HepG2 (cell line): ENCODE data around the gene SYNDIG1.

Experiments used
- POLR2A ChIP-seq, 2 experiments: IDR thresholded peaks; 2 replicates each; pipeline ENCODE4 v1.6.1; 2011; ENCODE audit warnings: low read depth in 2 of 2, low read length in 2 of 2, mild to moderate bottlenecking in 1 of 2, moderate library complexity in 1 of 2; ENCODE audit not compliant: insufficient read depth in 1 of 2
- TAF1 ChIP-seq: sonication (generic); formaldehyde crosslinking; IDR thresholded peaks from 2 replicates; pipeline ENCODE4 v1.4.0; 2020; ENCODE audit warnings: missing genetic modification reagents
- YY1 ChIP-seq: IDR thresholded peaks from 2 replicates; pipeline ENCODE4 v1.6.1; 2011; ENCODE audit warnings: low read length, low read depth, moderate library complexity, mild to moderate bottlenecking; ENCODE audit not compliant: insufficient read depth, insufficient replicate concordance
- ZBTB38 ChIP-seq: sonication (generic); formaldehyde crosslinking; IDR thresholded peaks from 2 replicates; pipeline ENCODE4 v1.5.1; 2020; ENCODE audit warnings: mild to moderate bottlenecking, missing genetic modification reagents
- ZFAT ChIP-seq: sonication (generic); formaldehyde crosslinking; conservative IDR thresholded peaks from 2 replicates; pipeline ENCODE4 v1.8.1; 2023; ENCODE audit warnings: missing genetic modification reagents, inconsistent platforms
- TF ChIP-seq, protein P1 (sequence below): sonication (generic); formaldehyde crosslinking; IDR thresholded peaks from 2 replicates; pipeline ENCODE4 v1.4.0; 2020; ENCODE audit warnings: mild to moderate bottlenecking, low read depth, missing genetic modification reagents
- TF ChIP-seq, protein P2 (sequence below): IDR thresholded peaks from 2 replicates; pipeline ENCODE4 v1.6.1; 2016; ENCODE audit warnings: missing compliant biosample characterization, missing genetic modification reagents, borderline replicate concordance
- TF ChIP-seq, protein P3 (sequence below): IDR thresholded peaks from 2 replicates; pipeline ENCODE4 v1.6.1; 2016; ENCODE audit warnings: low read depth, borderline replicate concordance
- TF ChIP-seq, protein P4 (sequence below): sonication (generic); formaldehyde crosslinking; IDR thresholded peaks from 2 replicates; pipeline ENCODE4 v1.5.1; 2020; ENCODE audit warnings: missing genetic modification reagents, mild to moderate bottlenecking, borderline replicate concordance

DNA sequence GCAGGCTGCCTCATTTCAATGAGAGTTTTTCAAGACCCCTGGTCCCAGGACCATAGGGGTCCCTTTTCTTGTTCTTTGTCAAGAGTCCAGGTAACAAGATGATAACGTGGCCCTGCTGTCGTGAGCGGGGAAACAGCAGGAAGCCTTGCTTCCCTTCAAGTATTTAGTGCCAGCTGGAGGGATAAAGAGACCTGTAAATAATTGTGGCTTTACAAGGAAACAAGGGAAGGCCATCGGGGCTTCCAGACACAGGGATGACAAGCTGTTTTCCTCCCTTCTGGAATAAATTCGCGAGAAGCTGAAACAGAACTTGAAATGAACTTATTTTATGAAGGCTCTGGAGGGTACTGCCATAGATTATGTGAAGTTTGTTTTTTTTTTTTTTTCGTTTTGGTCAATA, 163.2 kb downstream of the SYNDIG1 start:
- TF ChIP-seq, protein P1, sequence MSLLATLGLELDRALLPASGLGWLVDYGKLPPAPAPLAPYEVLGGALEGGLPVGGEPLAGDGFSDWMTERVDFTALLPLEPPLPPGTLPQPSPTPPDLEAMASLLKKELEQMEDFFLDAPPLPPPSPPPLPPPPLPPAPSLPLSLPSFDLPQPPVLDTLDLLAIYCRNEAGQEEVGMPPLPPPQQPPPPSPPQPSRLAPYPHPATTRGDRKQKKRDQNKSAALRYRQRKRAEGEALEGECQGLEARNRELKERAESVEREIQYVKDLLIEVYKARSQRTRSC (CRISPR knock-in tag) = no peak
- TF ChIP-seq POLR2A (IDR thresholded peaks at IDR 0.05; ENCODE audit: insufficient read depth in 1 of 2, low read depth in 2 of 2, low read length in 2 of 2) (no peak), ZBTB38 (no peak), ZFAT (CRISPR knock-in tag) (no peak), TAF1 (CRISPR knock-in tag) (no peak), YY1 (no peak)
- TF ChIP-seq, protein P2, sequence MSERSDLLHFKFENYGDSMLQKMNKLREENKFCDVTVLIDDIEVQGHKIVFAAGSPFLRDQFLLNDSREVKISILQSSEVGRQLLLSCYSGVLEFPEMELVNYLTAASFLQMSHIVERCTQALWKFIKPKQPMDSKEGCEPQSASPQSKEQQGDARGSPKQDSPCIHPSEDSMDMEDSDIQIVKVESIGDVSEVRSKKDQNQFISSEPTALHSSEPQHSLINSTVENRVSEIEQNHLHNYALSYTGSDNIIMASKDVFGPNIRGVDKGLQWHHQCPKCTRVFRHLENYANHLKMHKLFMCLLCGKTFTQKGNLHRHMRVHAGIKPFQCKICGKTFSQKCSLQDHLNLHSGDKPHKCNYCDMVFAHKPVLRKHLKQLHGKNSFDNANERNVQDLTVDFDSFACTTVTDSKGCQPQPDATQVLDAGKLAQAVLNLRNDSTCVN (CRISPR knock-in tag) = no peak
- TF ChIP-seq, protein P3, sequence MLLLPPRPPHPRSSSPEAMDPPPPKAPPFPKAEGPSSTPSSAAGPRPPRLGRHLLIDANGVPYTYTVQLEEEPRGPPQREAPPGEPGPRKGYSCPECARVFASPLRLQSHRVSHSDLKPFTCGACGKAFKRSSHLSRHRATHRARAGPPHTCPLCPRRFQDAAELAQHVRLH (CRISPR knock-in tag) = no peak
- TF ChIP-seq, protein P4, sequence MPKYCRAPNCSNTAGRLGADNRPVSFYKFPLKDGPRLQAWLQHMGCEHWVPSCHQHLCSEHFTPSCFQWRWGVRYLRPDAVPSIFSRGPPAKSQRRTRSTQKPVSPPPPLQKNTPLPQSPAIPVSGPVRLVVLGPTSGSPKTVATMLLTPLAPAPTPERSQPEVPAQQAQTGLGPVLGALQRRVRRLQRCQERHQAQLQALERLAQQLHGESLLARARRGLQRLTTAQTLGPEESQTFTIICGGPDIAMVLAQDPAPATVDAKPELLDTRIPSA (CRISPR knock-in tag) = no peak
